Adrenal gland (tissue), 5 donors: ENCODE data around the gene GPC5.
"Not testable (repeated sequence)": the region's sequence is repeated elsewhere in the genome, so short reads cannot be mapped to it uniquely, and the experiment has no call there.

ENCODE experiments used
- CTCF ChIP-seq, 6 experiments: fragments of 450-650 bp in 4 of 6; fragments of 200-600 bp in 2 of 6; sonication (generic) in 1 of 6; IDR thresholded peaks; 1 replicate in 5 of 6; 2 replicates in 1 of 6; pipeline versions ENCODE4 v1.5.1 to v1.8.0; 2016 to 2021; ENCODE audit warnings: antibody characterized with exemption in 6 of 6, mild to moderate bottlenecking in 2 of 6, moderate library complexity in 1 of 6
- POLR2A ChIP-seq, 2 donors: fragments of 450-650 bp; IDR thresholded peaks; one replicate each; pipeline ENCODE4 v1.6.1; 2017; ENCODE audit warnings: antibody characterized with exemption in 2 of 2, mild to moderate bottlenecking in 2 of 2, moderate library complexity in 1 of 2
- donor health status: DM: no; HTN: no; CAD: no.

- TF ChIP-seq CTCF, POLR2A (IDR thresholded peaks at IDR 0.05): not testable (repeated sequence)
Observed at GRCh38 chr13:92898946-92899345, 1500.5 kb downstream of the GPC5 start.
